ENCODE measurements around the gene RHEB. TPM values are rescaled to one million over a fixed set of nuclear protein-coding genes. Genes with fewer than 3 reads are reported as not detected.

The RHEB gene
- total RNA-seq, 1 donor from 2014 or later: 88.5 TPM

DNA sequence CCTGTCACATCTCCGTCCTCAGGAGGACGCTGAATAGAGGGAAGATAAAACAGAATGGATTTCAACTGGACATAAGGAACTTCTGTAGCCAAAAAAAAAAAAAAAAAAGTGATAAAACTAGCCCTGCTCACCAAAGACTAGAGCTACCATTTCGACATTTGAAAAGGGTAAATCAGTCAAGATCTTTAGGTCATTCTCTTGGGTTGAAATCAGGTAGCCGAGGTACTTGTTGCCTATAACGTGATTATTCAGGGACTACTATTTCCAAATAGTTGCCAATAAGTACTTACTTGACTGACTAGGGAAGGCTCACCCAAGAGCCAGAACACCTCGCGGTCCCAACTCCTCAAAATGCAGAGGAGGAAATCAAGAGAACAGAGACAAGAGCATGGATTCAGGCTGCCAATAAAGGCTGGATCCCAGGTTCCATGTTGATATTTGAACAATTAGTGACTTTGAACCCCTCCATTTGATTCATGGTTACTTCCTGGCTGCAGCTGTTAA lies 2.0 kb downstream of the RHEB start:
- no peak for TF ChIP-seq CTCF (IDR thresholded peaks at IDR 0.05; ENCODE audit: unreplicated experiment)
- Mint-ChIP-seq H3K27ac (peak overlapping the region; percentile 98), H3K4me1 (peaks cover 25% of the 10 kb centered on the region), H3K27me3 (ENCODE audit: low read depth) (no peaks in the 10 kb centered on the region), H3K36me3 (peaks cover 12% of the 10 kb centered on the region), H3K4me3 (peak overlapping the region; percentile 90), H3K9me3 (peaks cover 18% of the 10 kb centered on the region)
- no peak for DNase-seq (ENCODE audit: low spot score in 2 of 2, unreplicated experiment in 2 of 2)

DNA sequence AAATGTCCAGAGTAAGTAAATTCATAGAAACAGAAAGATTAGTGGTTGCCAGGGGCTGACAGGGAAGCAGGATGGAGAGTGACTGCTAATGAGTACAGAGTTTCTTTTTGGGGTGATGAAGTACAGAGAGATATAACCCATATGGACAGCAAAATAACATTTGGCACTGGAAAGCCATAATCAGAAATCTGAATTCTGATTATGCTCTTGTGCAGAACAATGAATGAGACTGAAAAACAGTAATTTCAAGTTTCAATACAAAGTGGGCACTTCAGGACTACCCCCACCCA lies 4.5 kb downstream of the RHEB start:
- Mint-ChIP-seq H3K27ac (no peak overlapping the region), H3K4me1 (peaks cover 26% of the 10 kb centered on the region), H3K27me3 (ENCODE audit: low read depth) (no peaks in the 10 kb centered on the region), H3K9me3 (peaks cover 18% of the 10 kb centered on the region), H3K4me3 (no peak overlapping the region), H3K36me3 (peaks cover 15% of the 10 kb centered on the region)
- DNase-seq (ENCODE audit: low spot score in 2 of 2, unreplicated experiment in 2 of 2): no peak
- TF ChIP-seq CTCF (IDR thresholded peaks at IDR 0.05; ENCODE audit: unreplicated experiment): no peak

- no peak overlapping the region for H3K4me3 Mint-ChIP-seq
- no peaks in the 10 kb centered on the region for H3K27me3 Mint-ChIP-seq (ENCODE audit: low read depth)
- no peak for DNase-seq (ENCODE audit: low spot score in 2 of 2, unreplicated experiment in 2 of 2)
Observed at GRCh38 chr7:151514461-151515275, 5.0 kb downstream of the RHEB start.

GRCh38 chr7:151513133-151513532 lies 6.6 kb downstream of the RHEB start:
- peaks cover 41% of the 10 kb centered on the region for H3K4me1 Mint-ChIP-seq

More at GRCh38 chr7:151514461-151515275, 5.0 kb downstream of the RHEB start:
- Mint-ChIP-seq H3K9me3 (peaks cover 18% of the 10 kb centered on the region), H3K4me1 (peaks cover 32% of the 10 kb centered on the region), H3K36me3 (peaks cover 15% of the 10 kb centered on the region), H3K27ac (no peak overlapping the region)
- TF ChIP-seq CTCF (IDR thresholded peaks at IDR 0.05; ENCODE audit: unreplicated experiment): no peak

GRCh38 chr7:151512353-151512752 lies 7.3 kb downstream of the RHEB start:
- peaks cover 36% of the 10 kb centered on the region for H3K4me1 Mint-ChIP-seq
- peaks cover 18% of the 10 kb centered on the region for H3K9me3 Mint-ChIP-seq
- no peaks in the 10 kb centered on the region for H3K27me3 Mint-ChIP-seq (ENCODE audit: low read depth)
- no peak overlapping the region for H3K27ac Mint-ChIP-seq
- H3K4me3 Mint-ChIP-seq: no peak overlapping the region
- H3K36me3 Mint-ChIP-seq: peaks cover 15% of the 10 kb centered on the region
- DNase-seq (ENCODE audit: low spot score in 2 of 2, unreplicated experiment in 2 of 2): no peak
- no peak for TF ChIP-seq CTCF (IDR thresholded peaks at IDR 0.05; ENCODE audit: unreplicated experiment)

More at GRCh38 chr7:151513133-151513532, 6.6 kb downstream of the RHEB start:
- TF ChIP-seq CTCF (IDR thresholded peaks at IDR 0.05; ENCODE audit: unreplicated experiment): no peak
- Mint-ChIP-seq H3K4me3 (no peak overlapping the region), H3K9me3 (peaks cover 18% of the 10 kb centered on the region), H3K27me3 (ENCODE audit: low read depth) (no peaks in the 10 kb centered on the region), H3K36me3 (peaks cover 15% of the 10 kb centered on the region), H3K27ac (no peak overlapping the region)
- no peak for DNase-seq (ENCODE audit: low spot score in 2 of 2, unreplicated experiment in 2 of 2)

All from mesothelial cell of epicardium (in vitro differentiated cells).